Natural killer cell treated with Interleukin-12 subunit alpha and Interleukin-12 subunit beta and Interleukin-15 and Interleukin-18, amount 100 ng/mL, for 72 hours (primary cell): ENCODE measurements around the gene KIT. TPM values are rescaled to one million over a fixed set of nuclear protein-coding genes. Genes with fewer than 3 reads are reported as not detected.

Experiments
- ATAC-seq, 2 donors: fragments of 150-1000 bp; cut with Tn5 transposase in 1 of 2; sonication (Bioruptor Pico), chemical (Tn5 transposase) in 1 of 2; 2 replicates each; pipeline ENCODE4 v1.10.0; 2021
- DNase-seq: peaks from one replicate; pipeline ENCODE4 v3.0.0; 2022; ENCODE audit warnings: low spot score
- H3K27ac Mint-ChIP-seq, 2 donors: 1 replicate in 1 of 2; 2 replicates in 1 of 2; pipeline ENCODE4 v1.8.0; 2022; ENCODE audit warnings: mixed read lengths in 2 of 2, mild to moderate bottlenecking in 1 of 2, moderate library complexity in 1 of 2
- H3K27me3 Mint-ChIP-seq, 2 donors: 1 replicate in 1 of 2; 2 replicates in 1 of 2; pipeline ENCODE4 v1.8.0; 2022; ENCODE audit warnings: mixed read lengths in 2 of 2
- H3K36me3 Mint-ChIP-seq: one replicate; pipeline ENCODE4 v1.8.0; 2022; ENCODE audit warnings: mixed read lengths
- H3K4me1 Mint-ChIP-seq, 2 donors: 1 replicate in 1 of 2; 2 replicates in 1 of 2; pipeline ENCODE4 v1.8.0; 2022; ENCODE audit warnings: low read depth in 2 of 2, mixed read lengths in 2 of 2, mild to moderate bottlenecking in 1 of 2
- H3K4me3 Mint-ChIP-seq: one replicate; pipeline ENCODE4 v1.8.0; 2022; ENCODE audit warnings: mixed read lengths
- H3K9me3 Mint-ChIP-seq: 2 replicates; pipeline ENCODE4 v1.8.0; 2022; ENCODE audit warnings: mixed read lengths
- total RNA-seq, 2 donors: library from RNA; stranded (reverse); gene quantifications; one replicate each; pipeline ENCODE4 v1.2.3, GENCODE V29; 2022

KIT gene
- total RNA-seq, 2 donors from 2014 or later, result 0.78 to 2.1 TPM

DNA sequence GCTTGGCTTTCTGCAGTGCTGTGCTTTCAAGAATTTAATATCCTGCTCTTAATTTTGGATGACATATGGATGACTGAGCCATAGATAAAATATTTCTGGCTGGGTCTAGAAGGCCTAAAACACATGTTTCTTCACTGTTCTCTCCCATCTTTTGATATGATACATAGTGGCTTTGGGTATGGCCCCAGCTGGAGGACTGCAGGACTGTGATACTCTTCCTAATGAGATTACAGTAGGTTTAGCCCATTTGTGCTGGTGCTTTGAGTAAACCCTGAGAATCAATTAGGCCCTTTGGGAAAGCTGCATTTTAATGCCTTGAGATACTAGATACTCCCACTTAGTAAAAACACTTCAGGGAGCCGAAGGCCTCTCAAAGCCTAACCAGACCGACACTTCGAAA lies 38.0 kb downstream of the KIT start:
- Mint-ChIP-seq H3K4me1 (peaks cover 0 to 3% of the 10 kb centered on the region in 2 donors), H3K36me3 (no peaks in the 10 kb centered on the region), H3K4me3 (no peak overlapping the region), H3K9me3 (peaks cover 2% of the 10 kb centered on the region), H3K27me3 (peaks cover 0 to 7% of the 10 kb centered on the region in 2 donors), H3K27ac (no peak overlapping the region)
- ATAC-seq, result no peak
- DNase-seq, result no peak

DNA sequence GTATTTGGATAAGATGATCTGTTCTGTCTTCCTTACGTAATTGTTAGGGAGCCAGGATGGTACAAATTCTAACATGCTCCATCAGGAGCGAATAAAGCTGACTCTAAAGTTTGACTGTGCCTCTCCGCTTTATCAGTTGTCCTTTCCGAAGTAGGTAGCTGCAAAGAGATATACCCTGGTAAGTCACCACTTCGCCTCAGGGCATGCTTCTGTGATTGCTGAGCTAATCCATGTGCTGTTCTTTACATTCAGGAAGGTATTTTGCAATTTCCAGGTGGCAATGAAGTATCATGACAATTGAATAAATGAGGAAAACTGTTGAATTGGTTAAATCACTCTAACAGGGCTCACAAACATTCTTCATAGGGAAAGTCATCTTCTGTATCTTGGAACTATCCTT lies 38.9 kb downstream of the KIT start:
- DNase-seq (no peak), ATAC-seq (no peak)
- Mint-ChIP-seq H3K27ac (no peak overlapping the region), H3K9me3 (peaks cover 2% of the 10 kb centered on the region), H3K27me3 (peaks cover 0 to 4% of the 10 kb centered on the region in 2 donors), H3K4me1 (peaks cover 0 to 3% of the 10 kb centered on the region in 2 donors), H3K36me3 (no peaks in the 10 kb centered on the region), H3K4me3 (no peak overlapping the region)

DNA sequence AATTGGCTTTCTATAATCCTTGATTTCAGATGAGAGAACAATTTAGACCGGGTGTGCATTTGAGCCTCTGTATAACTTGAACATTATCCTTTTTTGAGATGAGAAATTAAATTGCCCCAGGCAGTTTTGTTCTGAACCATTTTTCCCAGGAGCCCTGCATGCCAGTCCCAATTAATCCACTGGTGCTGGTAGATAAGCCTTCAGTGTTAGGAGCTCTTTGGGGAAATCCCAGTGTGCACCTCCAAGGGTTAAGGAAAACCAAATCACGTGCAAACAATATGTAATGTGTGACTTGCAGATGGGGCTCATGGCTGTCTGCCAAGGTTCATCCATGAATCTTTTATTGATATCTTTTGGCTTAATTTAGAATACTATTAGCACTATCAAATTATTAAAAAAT lies 43.2 kb downstream of the KIT start:
- H3K4me3 Mint-ChIP-seq, result no peak overlapping the region
- no peak for ATAC-seq
- H3K36me3 Mint-ChIP-seq, result no peaks in the 10 kb centered on the region
- peaks cover 0 to 4% of the 10 kb centered on the region in 2 donors for H3K27me3 Mint-ChIP-seq
- H3K27ac Mint-ChIP-seq, result no peak overlapping the region
- no peaks in the 10 kb centered on the region for H3K4me1 Mint-ChIP-seq
- H3K9me3 Mint-ChIP-seq, result peaks cover 2% of the 10 kb centered on the region
- DNase-seq, result no peak

DNA sequence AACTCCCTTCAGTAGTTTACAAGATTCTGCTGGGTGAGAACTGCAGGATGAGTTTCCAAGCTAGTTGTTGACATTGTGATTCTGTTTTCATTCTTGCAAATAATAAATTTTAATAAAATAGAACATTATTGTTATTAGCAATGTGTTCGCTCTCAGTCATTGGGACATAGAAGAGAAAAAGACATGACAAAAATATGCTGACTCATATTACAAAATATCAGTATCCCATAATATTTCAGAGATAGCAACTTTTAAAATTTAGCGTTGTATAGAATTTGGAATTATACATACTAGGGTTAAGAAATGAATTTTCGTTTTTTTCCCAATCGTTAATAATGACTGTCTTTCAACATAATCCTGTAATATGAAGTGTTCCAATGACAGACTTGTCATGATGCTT lies 45.4 kb downstream of the KIT start:
- H3K27ac Mint-ChIP-seq, result no peak overlapping the region
- DNase-seq (no peak), ATAC-seq (no peak)
- no peaks in the 10 kb centered on the region for H3K36me3 Mint-ChIP-seq
- peaks cover 6% of the 10 kb centered on the region in 2 donors for H3K4me1 Mint-ChIP-seq
- H3K9me3 Mint-ChIP-seq, result peaks cover 2% of the 10 kb centered on the region
- no peak overlapping the region for H3K4me3 Mint-ChIP-seq
- peaks cover 7 to 9% of the 10 kb centered on the region in 2 donors for H3K27me3 Mint-ChIP-seq

DNA sequence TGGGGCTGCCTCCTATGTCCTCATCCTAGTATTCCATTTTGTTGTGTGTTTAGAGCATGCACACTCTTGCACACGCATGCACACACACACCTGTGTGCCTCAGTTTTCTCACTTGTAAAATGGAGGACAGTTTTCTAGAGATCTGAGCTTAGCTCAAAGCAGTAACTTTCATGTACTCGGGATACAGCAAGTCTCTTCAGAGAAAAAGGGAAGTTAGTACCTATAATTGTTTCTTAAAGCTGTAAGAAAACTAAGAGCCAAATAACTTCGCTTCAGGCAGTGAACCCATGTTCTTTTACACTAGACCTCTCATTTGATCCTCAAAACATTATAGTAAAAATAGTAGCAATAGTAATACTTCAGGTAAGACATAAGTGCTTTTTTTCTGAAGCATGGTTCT lies 49.6 kb downstream of the KIT start:
- H3K9me3 Mint-ChIP-seq, result no peaks in the 10 kb centered on the region

DNA sequence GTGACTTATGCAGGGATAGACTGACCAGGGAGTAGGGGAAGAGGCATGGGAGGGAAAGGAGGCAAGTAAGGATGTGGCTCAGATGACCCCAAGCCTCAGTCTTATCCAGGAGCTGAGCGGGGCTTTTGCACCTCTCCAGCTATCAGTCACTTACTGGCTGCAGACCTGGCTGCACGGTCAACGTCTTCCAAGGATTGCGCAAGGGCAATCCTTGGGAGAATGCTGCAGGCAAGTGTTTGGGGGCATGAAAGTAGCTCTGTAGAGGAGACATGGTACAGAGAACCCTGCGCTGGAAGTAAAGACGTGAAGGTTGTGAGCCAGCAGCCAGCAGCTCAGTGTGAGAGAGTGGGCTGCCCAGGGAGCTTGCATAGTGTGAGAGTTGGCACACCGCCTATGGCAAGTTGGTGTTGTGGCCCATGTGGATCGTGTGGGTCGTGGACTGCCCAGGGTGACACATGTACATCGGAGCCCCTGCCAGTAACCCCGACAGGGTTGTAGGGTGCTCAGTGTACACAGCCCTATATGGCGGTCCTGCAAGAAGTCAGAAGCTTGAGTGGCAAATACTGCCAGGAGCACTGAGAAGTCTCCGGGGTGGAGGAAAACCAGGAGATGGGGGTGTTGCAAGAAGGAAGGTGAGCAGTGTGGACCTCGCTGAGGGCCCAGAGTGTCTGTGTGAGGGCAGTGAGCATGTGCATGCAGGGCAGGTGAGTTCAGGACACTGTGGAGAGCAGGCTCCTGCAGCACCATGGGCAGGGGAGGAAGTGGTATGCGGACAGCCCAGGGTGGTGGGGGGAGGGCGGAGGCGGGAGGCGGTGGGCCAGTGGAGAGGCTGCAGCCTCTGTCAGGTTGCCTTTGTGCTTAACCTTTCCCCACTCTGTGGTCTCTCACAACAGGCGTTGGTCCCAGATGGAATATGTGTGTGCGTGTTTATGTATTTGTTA lies 50.9 kb downstream of the KIT start:
- Mint-ChIP-seq H3K4me3 (peak overlapping the region; percentile 36), H3K4me1 (peaks cover 31 to 33% of the 10 kb centered on the region in 2 donors)

More for the DNA sequence above, 49.6 kb downstream of the KIT start:
- no peak overlapping the region for H3K4me3 Mint-ChIP-seq
- no peak overlapping the region for H3K27ac Mint-ChIP-seq
- peaks cover 8 to 10% of the 10 kb centered on the region in 2 donors for H3K27me3 Mint-ChIP-seq
- peaks cover 30 to 32% of the 10 kb centered on the region in 2 donors for H3K4me1 Mint-ChIP-seq
- DNase-seq, result no peak
- no peaks in the 10 kb centered on the region for H3K36me3 Mint-ChIP-seq
- ATAC-seq, result no peak

DNA sequence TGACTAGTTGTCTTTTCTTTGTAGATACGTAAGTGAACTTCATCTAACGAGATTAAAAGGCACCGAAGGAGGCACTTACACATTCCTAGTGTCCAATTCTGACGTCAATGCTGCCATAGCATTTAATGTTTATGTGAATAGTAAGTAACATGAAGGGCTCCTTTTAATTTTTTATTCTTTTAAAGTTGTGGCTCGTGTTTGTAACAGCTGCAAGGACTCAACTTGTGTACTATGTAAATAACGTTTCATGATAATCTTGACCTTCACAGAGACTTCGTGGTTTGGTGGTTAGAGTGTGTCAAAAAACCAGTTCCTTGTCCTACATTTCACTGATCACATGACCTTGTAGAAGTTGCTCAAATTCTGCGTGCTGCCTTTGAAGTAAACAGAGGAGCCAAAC lies 51.6 kb downstream of the KIT start:
- ATAC-seq (peak in 1 of 2 donors; percentile 70), DNase-seq (no peak)
- peaks cover 31 to 33% of the 10 kb centered on the region in 2 donors for H3K4me1 Mint-ChIP-seq
- H3K36me3 Mint-ChIP-seq, result no peaks in the 10 kb centered on the region
- peak overlapping the region; percentile 36 for H3K4me3 Mint-ChIP-seq
- H3K27me3 Mint-ChIP-seq, result peaks cover 8 to 10% of the 10 kb centered on the region in 2 donors
- peak overlapping the region in 1 of 2 donors; percentile 11 for H3K27ac Mint-ChIP-seq
- H3K9me3 Mint-ChIP-seq, result no peaks in the 10 kb centered on the region

More for the DNA sequence above, 50.9 kb downstream of the KIT start:
- Mint-ChIP-seq H3K27ac (peak overlapping the region; percentile 55 to 60), H3K36me3 (no peaks in the 10 kb centered on the region), H3K9me3 (no peaks in the 10 kb centered on the region), H3K27me3 (peaks cover 8 to 10% of the 10 kb centered on the region in 2 donors)
- DNase-seq, result no peak
- peak; percentile 67 to 70 for ATAC-seq

DNA sequence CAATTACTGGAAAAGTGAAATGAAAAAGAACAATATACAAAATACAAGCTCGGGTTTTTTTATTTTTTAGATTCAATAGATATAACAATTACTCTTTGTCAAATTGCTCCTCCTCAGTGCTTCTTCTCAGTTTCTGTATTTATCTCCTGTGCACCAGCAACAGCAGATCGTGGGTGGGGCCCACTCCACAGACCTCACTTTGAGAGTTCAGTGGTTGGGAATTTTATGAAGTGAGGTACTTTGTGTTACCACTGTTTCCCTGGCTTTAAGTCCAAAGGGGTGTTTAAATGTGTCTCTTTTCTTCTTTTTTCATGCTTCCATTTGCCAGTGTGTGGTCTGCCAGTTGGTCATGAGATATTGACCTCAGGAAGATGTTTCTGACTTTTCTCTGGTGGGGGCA lies 54.4 kb downstream of the KIT start:
- Mint-ChIP-seq H3K27ac (no peak overlapping the region), H3K4me1 (peaks cover 31 to 33% of the 10 kb centered on the region in 2 donors), H3K9me3 (no peaks in the 10 kb centered on the region), H3K27me3 (peaks cover 5 to 10% of the 10 kb centered on the region in 2 donors), H3K36me3 (no peaks in the 10 kb centered on the region), H3K4me3 (no peak overlapping the region)
- DNase-seq, result no peak
- no peak for ATAC-seq

DNA sequence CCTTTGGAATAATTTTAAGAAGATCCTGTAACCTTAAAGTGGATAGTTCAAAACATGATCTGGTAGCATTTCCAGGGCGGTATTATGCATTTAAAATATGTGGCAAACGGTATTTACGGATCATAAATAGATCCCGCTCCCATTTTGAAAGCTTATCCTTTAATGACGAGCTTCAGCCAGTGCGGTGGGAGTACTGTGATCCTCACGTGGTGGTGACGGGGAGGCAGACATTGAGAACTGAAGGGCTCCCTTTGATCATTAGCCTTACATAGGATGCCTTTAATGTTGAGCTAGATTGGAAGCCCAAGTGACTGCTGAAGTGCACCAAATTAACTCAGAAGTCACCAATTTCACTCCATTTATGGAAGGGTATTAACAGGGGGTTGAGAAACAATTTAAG lies 56.9 kb downstream of the KIT start:
- H3K4me3 Mint-ChIP-seq, result no peak overlapping the region
- DNase-seq, result no peak
- no peaks in the 10 kb centered on the region for H3K36me3 Mint-ChIP-seq
- ATAC-seq, result no peak
- H3K27me3 Mint-ChIP-seq, result no peaks in the 10 kb centered on the region
- H3K9me3 Mint-ChIP-seq, result no peaks in the 10 kb centered on the region
- H3K27ac Mint-ChIP-seq, result no peak overlapping the region
- peaks cover 12 to 13% of the 10 kb centered on the region in 2 donors for H3K4me1 Mint-ChIP-seq

DNA sequence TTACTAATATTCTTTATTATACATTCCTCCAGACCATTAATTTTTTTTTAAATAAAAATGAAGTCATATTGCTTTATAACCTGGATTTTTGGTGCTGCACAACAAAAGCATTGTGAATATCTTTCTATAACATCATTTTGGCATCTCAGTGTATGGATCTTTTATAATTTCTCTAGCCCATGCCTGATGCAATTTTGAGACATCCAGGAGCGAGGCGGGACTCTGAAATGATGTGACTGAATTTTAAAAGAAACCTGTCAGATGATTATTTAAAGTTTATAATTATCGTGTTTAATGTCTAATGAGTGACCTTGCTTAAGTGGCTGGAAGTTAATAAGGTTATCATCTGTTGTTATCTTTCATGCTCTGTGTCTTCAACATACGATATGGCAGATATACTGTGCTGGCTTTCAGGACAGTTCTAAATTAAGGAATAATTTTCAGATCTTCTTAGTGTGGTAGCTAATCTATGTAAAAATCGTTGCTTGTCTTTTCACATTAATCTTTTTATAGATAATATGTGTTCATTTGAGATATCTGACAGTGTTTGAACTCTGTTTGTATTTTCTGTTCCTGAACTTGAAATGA lies 58.8 kb downstream of the KIT start:
- Mint-ChIP-seq H3K27ac (no peak overlapping the region), H3K4me3 (no peak overlapping the region), H3K4me1 (peaks cover 4% of the 10 kb centered on the region in 2 donors), H3K27me3 (no peaks in the 10 kb centered on the region), H3K36me3 (no peaks in the 10 kb centered on the region), H3K9me3 (no peaks in the 10 kb centered on the region)
- DNase-seq (no peak), ATAC-seq (no peak)

DNA sequence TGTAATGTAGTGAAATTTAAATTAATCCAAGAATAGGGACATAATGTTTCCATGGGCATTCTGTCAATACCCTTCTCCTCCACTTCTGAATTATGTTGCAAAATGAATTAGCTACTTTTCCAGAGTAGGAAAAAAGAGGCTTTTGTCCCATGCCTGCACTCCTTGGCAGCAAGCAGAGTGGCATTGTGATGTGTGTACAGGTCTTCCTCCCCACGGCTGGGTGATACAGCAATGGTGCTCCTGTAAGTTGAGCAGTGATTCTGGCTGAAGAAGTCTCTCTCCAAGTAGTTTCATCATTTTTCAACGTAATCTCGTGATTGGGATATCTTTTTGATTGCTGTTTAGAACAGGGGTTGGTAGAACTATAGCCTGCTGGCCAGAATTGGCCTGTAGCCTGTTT lies 59.9 kb downstream of the KIT start:
- ATAC-seq (no peak), DNase-seq (no peak)
- H3K27me3 Mint-ChIP-seq, result no peaks in the 10 kb centered on the region
- no peaks in the 10 kb centered on the region for H3K9me3 Mint-ChIP-seq
- no peak overlapping the region for H3K27ac Mint-ChIP-seq
- no peak overlapping the region for H3K4me3 Mint-ChIP-seq
- H3K4me1 Mint-ChIP-seq, result no peaks in the 10 kb centered on the region
- H3K36me3 Mint-ChIP-seq, result no peaks in the 10 kb centered on the region

DNA sequence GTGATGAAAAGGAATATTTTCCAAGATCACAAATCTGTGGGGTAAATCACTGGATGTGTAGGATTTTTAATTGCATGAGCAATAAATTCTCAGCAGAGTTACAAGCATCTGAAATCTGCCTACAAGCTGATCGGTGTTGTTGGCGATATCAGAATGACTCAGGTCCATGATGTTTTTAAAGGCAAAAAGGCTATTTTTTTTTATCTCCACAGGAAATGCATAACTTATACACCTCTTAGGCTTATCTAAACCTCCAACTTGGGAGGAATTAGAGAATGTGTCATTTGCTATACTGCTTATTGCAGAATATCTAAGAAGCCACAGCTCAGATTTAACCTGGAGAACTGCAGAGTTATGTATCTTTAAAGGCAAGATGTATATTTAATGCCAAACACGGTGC lies 61.6 kb downstream of the KIT start:
- no peaks in the 10 kb centered on the region for H3K9me3 Mint-ChIP-seq
- H3K36me3 Mint-ChIP-seq, result no peaks in the 10 kb centered on the region
- H3K4me3 Mint-ChIP-seq, result no peak overlapping the region
- H3K27ac Mint-ChIP-seq, result no peak overlapping the region
- H3K27me3 Mint-ChIP-seq, result no peaks in the 10 kb centered on the region
- DNase-seq (no peak), ATAC-seq (no peak)
- H3K4me1 Mint-ChIP-seq, result no peaks in the 10 kb centered on the region

DNA sequence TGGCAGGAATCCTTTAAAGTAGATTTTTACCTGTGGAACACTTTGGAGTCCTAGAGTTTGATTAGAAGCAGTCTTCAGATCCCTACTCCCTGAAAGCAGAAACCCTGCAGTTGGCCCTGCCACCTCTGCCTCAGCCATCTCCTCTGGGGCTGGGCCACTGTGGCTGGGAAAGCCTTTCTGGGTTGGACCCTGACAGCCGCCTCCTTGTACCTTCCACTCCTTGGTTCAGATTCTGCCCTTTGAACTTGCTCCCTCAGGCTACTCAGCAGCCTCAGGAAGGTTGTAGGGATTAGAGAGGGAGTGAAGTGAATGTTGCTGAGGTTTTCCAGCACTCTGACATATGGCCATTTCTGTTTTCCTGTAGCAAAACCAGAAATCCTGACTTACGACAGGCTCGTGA lies 65.5 kb downstream of the KIT start:
- Mint-ChIP-seq H3K4me1 (no peaks in the 10 kb centered on the region), H3K4me3 (no peak overlapping the region), H3K27me3 (no peaks in the 10 kb centered on the region), H3K9me3 (no peaks in the 10 kb centered on the region), H3K27ac (no peak overlapping the region), H3K36me3 (no peaks in the 10 kb centered on the region)
- ATAC-seq (no peak), DNase-seq (no peak)

DNA sequence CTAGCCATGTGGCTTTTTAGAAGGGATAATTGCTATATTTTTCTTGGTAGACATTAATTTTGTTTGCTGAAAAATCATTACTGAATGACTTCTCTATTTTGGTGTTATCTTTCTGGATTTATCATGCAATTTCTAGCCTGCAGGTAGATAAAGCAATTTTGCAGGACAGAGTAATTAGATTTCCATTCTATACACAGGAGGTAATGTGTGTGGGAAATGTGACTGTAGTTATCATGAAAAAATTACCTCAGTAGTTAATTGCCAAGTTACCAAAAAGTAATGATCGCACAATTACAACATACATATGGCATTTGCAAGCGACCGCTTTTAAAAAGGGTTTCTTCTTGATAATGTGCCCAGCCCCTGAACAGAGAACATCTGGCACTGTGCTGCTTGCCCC lies 66.1 kb downstream of the KIT start:
- Mint-ChIP-seq H3K27me3 (no peaks in the 10 kb centered on the region), H3K4me1 (no peaks in the 10 kb centered on the region), H3K36me3 (no peaks in the 10 kb centered on the region), H3K4me3 (no peak overlapping the region), H3K9me3 (no peaks in the 10 kb centered on the region), H3K27ac (no peak overlapping the region)
- DNase-seq, result no peak
- no peak for ATAC-seq
